ENCODE measurements around the gene GABBR2.
"Not testable (repeated sequence)": the region's sequence is repeated elsewhere in the genome, so short reads cannot be mapped to it uniquely, and the experiment has no call there.

GABBR2 gene

GRCh38 chr9:98468567-98469239 lies 240.0 kb downstream of the GABBR2 start:
- DNase-seq, result no peak

DNA sequence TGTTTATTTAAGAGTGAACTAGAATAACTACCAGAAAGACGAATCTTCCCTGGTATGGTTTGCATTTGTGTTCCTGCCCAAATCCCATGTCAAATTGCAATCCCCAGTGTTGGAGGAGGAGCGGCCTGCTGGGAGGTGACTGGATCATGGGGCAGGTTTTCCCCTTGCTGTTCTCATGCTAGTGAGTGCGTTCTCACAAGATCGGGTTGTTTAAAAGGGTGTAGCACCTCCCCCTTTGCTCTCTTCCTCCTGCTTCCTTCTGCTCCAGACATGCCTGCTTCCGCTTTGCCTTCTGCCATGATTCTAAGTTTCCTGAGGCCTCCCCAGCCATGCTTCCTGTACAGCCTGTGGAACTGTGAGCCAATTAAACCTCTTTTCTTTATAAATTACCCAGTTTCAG lies 242.9 kb downstream of the GABBR2 start:
- DNase-seq, result no peak

GRCh38 chr9:98464156-98464690 lies 244.5 kb downstream of the GABBR2 start:
- not testable (repeated sequence) for DNase-seq

DNA sequence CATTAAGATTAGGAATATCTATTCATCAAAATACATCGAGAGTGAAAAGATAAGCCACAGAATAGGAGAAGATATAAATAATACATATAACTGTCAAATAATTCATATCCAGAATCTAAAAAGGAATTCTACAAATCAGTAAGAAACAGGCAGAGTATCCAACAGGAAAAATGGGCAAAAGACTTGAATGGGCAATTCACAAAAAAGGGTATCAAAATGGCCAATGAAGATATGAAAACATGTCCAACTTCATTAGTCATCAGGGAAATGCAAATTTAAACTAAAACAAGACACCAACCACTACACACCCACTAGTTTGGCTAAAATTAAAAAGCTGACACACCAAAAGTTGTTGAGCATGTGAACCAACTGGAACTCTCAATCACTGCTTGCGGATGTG lies 246.4 kb downstream of the GABBR2 start:
- no peak for DNase-seq

GRCh38 chr9:98460704-98461103 lies 248.0 kb downstream of the GABBR2 start:
- no peak for DNase-seq

- DNase-seq, result no peak
Measured at GRCh38 chr9:98457726-98458370, 250.9 kb downstream of the GABBR2 start.

DNA sequence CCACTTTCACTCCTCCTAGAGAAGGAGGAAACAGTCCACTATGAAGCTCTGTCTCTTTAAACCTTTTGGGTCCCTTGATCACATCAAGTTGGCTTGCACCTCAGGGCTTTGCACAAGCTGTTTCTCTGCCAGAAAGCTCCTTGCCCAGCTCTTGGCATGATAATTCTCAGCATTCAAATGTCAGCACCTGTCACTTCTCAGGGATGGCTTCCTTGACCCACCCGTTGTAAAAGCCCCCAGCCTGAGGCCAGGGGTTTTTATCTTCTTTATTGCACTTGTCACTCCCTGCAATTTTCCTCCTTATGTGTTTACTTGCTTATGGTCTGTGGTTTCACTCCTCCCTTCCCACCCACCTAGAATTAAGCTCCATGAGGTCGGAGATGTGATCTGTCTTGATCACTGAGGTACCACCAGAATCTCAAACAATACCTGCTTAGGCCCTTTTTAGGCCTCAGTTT lies 252.6 kb downstream of the GABBR2 start:
- no peak for DNase-seq

GRCh38 chr9:98455256-98456155 lies 253.2 kb downstream of the GABBR2 start:
- no peak for DNase-seq

DNA sequence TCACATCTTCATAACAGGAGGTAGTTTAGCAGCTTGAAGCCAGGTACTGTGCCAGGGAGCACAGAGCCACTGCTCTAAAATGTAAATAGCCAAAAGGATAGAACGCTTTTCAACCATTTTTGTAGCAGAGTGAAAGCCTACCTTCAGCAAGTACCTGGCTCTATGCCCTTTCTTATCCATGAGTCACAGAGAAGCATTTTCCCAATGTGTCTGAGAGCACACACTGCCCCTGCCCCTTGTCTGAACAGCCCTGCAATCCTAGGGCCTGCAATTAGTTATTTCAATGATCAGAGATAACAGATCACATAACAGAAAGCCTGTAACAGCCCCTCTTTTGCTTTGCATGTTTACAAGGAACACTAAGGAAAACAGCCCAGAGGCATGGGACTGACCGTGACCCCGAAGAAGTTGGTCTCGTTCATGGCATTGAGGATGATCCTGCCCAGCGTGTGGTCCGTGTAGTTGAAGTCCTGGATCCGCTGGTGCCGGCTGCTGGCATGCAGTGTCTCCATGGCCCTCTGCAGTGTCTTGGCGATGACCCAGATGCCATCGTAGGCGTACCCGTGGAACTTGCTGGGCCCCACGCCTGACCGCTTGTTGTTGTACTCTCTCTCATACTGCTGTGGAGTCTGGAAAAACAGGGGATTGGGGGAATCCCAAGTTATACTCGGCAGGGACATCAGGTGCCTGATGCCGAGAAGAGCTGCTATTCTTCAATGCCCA lies 255.0 kb downstream of the GABBR2 start:
- no peak for DNase-seq

- DNase-seq, result no peak
Measured at GRCh38 chr9:98451576-98451975, 257.2 kb downstream of the GABBR2 start.

DNA sequence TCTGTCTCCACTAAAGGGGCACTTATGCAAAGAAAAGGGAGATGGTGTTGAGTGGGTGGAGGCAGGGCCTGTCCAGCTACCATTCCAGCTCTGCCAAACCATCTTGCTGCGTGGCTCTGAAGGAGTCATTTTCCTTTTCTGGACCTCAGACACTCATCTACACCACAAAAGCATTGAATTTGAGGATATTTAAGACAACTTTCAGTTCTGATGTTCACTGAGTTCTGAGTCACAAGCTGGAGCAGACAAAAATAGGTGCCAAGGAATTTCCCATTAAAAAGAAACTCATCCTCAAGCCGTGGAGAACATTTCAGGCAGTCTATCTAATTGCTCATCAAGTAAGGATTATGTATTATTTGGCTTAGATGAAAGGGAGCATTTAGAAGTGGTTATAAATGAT lies 258.2 kb downstream of the GABBR2 start:
- DNase-seq, result no peak

- DNase-seq, result no peak
Measured at GRCh38 chr9:98449871-98450270, 258.9 kb downstream of the GABBR2 start.

GRCh38 chr9:98445576-98445975 lies 263.2 kb downstream of the GABBR2 start:
- no peak for DNase-seq

GRCh38 chr9:98444601-98445000 lies 264.1 kb downstream of the GABBR2 start:
- DNase-seq, result no peak

GRCh38 chr9:98442541-98442940 lies 266.2 kb downstream of the GABBR2 start:
- DNase-seq, result no peak

DNA sequence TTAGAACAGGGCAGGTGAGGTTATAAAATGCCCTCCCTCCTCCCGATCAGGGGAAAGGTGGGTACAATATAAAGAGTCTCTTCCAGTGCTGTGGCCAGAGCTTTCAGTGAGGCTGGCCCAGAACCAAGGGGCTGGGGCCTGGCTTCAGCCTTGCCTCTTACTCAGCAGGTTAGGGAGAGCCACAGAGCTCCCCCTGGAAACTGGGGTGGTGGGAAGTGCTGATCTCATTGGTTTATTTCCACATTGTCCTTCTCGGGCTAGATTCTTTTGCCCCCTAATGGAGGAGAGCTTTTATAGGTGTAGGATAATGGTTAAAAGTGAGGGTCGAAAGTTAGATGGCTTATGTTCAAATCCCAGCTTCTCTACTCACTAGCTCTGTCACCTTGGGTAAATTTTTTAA lies 266.6 kb downstream of the GABBR2 start:
- no peak for DNase-seq

- DNase-seq, result no peak
Measured at GRCh38 chr9:98438666-98439065, 270.1 kb downstream of the GABBR2 start.

DNA sequence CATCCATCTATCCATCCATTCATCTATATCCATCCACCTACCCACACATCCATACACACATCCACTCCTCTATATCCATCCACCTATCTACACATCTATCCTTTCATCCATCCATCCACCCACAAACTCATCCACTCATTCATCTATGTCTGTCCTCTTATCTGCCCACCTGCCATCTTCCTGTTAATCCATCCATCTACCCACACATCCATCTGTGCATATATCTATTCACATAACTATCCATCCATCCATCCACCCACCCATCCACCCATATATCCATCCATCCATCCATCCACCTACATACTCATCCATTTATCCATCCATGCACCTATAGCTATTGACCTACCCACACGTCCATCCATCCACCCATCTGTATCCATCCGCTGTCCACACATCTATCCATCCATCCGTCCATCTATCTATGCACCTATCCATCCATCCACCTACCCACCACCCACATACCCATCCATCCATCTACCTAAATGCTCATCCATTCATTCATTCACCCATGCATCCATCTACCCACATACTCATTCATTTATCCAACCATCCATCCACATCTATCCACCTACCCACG lies 271.2 kb downstream of the GABBR2 start:
- no peak for DNase-seq

DNA sequence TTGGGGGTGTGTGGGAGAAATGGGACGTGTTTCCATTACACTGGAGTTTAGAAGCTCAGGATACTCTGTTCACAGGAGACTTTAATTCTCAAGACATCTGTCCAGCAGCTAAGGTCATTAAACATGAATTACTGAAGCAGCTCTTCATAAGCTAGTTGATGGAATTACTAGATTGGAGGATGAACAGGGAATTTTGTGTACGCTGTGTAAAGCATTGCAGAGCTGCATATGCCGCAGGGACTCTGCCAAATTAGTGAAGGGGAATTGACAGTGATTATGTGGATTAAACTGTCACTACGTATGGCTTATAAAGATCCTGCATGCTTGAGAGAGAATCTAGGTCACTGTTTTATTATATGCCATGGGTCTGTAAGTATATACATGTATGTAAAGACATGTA lies 275.8 kb downstream of the GABBR2 start:
- no peak for DNase-seq

- no peak for DNase-seq
Measured at GRCh38 chr9:98432134-98432533, 276.6 kb downstream of the GABBR2 start.

- DNase-seq, result no peak
Measured at GRCh38 chr9:98430535-98431292, 278.0 kb downstream of the GABBR2 start.

GRCh38 chr9:98429613-98430012 lies 279.1 kb downstream of the GABBR2 start:
- DNase-seq, result no peak
